Retina (tissue), 1 donor: Measurements from ENCODE around the gene UTRN.
A peak's percentile ranks its signal among the peaks of the same experiment; 100 is the strongest.

Experiments used
- DNase-seq: peaks from one replicate; pipeline ENCODE4 v3.0.0-alpha.2; 2016

The UTRN gene

GRCh38 chr6:144283646-144284477 is 1.3 kb upstream of the UTRN start:
- no peak for DNase-seq

GRCh38 chr6:144284478-144284782 is 705 bp upstream of the UTRN start:
- no peak for DNase-seq

GRCh38 chr6:144285548-144285797 is 338 bp downstream of the UTRN start:
- DNase-seq: no peak

- peak; percentile 91 for DNase-seq
Observed at GRCh38 chr6:144285798-144286502, 815 bp downstream of the UTRN start.

GRCh38 chr6:144286503-144287393 is 1.6 kb downstream of the UTRN start:
- DNase-seq: peak; percentile 89

GRCh38 chr6:144289006-144289405 is 3.9 kb downstream of the UTRN start:
- DNase-seq: no peak

- DNase-seq: no peak
Observed at GRCh38 chr6:144292372-144292771, 7.2 kb downstream of the UTRN start.

- no peak for DNase-seq
Observed at GRCh38 chr6:144294016-144294415, 8.9 kb downstream of the UTRN start.

GRCh38 chr6:144295211-144295610 is 10.1 kb downstream of the UTRN start:
- no peak for DNase-seq

GRCh38 chr6:144295981-144296767 is 11.0 kb downstream of the UTRN start:
- no peak for DNase-seq

- no peak for DNase-seq
Observed at GRCh38 chr6:144296973-144297372, 11.8 kb downstream of the UTRN start.

- DNase-seq: no peak
Observed at GRCh38 chr6:144297511-144298100, 12.5 kb downstream of the UTRN start.

- no peak for DNase-seq
Observed at GRCh38 chr6:144298194-144298593, 13.1 kb downstream of the UTRN start.

GRCh38 chr6:144298916-144299315 is 13.8 kb downstream of the UTRN start:
- no peak for DNase-seq

GRCh38 chr6:144302701-144303372 is 17.7 kb downstream of the UTRN start:
- DNase-seq: no peak

- no peak for DNase-seq
Observed at GRCh38 chr6:144304223-144304848, 19.2 kb downstream of the UTRN start.

GRCh38 chr6:144305567-144305966 is 20.4 kb downstream of the UTRN start:
- DNase-seq: no peak

- no peak for DNase-seq
Observed at GRCh38 chr6:144305985-144306384, 20.9 kb downstream of the UTRN start.

GRCh38 chr6:144307880-144308279 is 22.7 kb downstream of the UTRN start:
- DNase-seq: no peak

- DNase-seq: peak; percentile 15
Observed at GRCh38 chr6:144310765-144311164, 25.6 kb downstream of the UTRN start.

GRCh38 chr6:144311361-144311760 is 26.2 kb downstream of the UTRN start:
- peak; percentile 10 for DNase-seq
